HG03354 (cell line): ENCODE measurements around the gene LHX3.
"Not testable (repeated sequence)": the region's sequence is repeated elsewhere in the genome, so short reads cannot be mapped to it uniquely, and the experiment has no call there.

Experiments
- ATAC-seq: cut with Tn5 transposase; IDR thresholded peaks from one replicate; pipeline ENCODE4 v1.9.1; 2021; ENCODE audit warnings: mild to moderate bottlenecking; ENCODE audit not compliant: unreplicated experiment, poor library complexity, severe bottlenecking

The LHX3 gene

GRCh38 chr9:136242918-136243525 is 38.1 kb upstream of the LHX3 start:
- no peak for ATAC-seq

DNA sequence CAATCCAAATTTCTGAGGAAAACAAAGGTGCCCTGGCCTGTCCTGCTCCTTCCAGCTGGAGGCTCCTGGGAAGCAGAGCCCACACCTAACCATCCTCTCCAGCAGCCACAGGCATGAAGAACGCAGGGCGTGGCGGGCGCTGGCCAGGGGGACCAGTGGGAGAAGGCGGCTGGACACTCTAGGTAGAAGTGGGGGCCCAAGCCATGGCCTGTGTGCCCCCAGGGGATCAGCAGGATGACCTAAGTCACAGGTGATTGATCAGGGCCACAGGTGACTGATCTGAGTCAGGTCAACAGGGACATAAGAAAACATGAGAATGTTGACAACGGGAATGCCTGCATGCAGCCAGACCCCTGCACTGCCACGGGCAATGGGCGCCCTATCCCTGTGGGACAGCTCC is 37.3 kb upstream of the LHX3 start:
- no peak for ATAC-seq

- ATAC-seq, result no peak
Observed at GRCh38 chr9:136241542-136241941, 36.6 kb upstream of the LHX3 start.

- no peak for ATAC-seq
Observed at GRCh38 chr9:136240941-136241340, 36.0 kb upstream of the LHX3 start.

DNA sequence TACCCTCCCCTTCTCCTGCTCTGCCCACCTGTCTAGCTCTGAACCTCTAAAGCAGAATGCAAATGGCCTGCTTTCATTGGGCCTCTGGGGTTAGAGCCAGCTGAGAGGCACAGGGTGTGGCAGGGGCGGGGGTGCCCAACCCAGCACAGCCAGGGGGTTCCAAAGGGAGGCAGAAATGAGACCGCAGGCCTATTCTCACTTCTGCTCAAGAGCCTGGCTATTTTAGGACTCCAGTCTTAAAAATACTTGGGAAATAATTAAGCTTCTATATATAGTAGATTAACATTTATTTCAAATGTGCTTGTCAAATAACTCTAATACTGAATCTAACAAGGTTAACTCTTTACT is 35.0 kb upstream of the LHX3 start:
- no peak for ATAC-seq

DNA sequence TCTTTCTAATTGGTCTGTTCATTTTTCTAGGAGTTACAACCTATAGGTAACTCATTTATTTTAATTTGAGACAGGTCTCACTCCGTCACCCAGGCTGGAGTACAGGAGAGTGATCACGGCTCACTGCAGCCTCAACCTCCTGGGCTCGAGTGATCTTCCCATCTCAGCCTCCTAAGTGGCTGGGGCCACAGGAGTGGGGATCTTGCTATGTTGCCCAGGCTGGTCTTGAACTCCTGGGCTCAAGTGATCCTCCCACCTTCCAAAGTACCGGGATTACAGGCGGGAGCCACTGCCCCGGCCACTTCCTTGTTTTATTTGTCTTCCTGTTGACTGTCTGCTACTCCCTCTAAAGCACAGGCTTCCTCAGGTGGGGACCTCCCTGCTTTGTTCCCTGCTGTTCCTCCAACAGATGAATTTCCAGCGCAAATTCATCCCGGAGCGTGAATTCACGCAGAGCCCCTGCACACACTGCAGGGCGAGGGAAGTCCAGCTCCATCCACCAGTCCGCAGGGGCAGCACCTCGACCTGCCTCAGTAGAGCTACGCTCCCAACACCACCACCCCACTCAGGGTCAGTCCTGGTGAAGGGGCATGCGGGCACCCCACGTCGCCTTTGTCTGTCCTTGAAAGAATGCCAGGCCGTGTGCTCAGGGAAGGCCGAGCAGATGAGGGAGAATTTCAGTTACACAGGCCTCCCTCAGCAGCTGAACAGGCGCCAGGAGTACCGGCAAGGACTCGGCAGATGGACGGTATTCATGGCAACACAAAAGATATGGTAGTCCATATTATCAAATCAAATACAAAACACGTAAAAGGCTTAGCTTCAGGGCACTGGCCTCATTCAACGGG is 34.4 kb upstream of the LHX3 start:
- ATAC-seq, result no peak

DNA sequence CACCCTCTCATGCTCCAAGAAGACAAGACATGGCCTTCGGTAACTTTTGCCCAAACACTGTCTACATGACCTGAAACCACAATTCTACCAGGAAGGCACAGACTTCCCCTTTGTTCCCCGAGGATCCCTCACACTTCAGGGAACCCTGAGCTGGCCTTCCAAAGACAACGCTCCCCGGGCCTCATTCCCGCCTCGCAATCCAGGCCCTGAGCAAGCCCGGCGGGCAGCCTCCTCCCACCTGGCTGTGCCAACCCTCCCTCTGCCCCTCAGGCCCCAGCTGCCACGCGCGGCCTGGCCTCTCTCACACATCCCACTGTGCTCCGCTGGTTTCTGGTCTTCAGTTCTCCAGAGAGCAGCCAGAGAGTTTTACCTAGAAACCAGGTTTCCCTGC is 33.4 kb upstream of the LHX3 start:
- no peak for ATAC-seq

DNA sequence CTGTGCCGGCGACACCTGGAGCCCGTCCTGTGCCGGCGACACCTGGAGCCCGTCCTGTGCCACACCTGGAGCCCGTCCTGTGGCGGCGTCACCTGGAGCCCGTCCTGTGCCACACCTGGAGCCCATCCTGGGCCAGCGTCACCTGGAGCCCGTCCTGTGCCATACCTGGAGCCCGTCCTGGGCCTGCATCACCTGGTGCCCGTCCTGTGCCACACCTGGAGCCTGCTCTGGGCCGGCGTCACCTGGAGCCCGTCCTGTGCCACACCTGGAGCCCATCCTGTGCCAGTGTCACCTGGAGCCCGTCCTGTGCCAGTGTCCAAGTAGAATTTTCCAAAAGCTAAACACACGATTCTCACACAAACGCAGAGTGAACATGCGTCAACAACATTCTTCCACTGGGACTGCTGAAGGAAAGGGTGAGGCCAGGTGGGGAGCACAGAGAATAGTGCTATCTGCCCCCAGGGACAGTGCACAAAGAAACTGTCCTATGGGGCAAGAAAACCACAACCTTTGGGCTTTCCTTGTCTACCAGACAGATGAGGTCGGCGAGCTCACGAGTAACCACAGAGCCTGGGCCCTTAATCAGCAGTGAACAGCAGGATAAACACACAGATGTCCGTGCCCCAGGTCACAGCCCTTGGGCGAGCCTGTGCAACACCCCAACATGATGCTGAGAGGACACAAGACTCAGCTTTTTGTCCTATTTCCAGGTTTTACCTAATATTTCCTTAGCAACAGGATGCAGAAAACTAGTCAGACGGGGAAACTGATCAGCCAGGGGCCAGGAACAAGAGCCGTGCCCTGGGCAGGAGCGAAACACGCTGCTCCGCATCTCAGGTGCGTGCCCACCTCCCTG is 32.8 kb upstream of the LHX3 start:
- ATAC-seq, result no peak

- ATAC-seq, result not testable (repeated sequence)
Observed at GRCh38 chr9:136236471-136237410, 31.8 kb upstream of the LHX3 start.

- ATAC-seq, result no peak
Observed at GRCh38 chr9:136235709-136236455, 31.0 kb upstream of the LHX3 start.

DNA sequence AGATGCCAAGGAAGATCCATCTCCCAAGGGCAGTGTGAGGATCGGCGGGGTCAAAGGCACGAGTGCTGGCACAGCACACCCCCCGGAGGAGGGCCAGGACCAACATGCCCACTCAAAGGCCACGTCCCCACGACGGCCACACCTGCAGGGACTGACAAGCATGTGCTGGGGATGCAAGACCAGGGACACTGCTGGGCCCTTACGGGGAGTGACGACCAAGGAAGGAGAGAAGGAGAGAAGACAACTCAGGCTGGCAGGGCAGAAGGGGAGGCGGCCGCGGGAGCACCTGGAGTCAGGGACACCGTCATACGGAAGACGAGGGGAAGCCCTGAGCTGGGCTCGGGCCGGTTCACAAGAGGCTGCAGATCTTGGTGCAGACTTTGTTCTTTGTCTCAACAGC is 30.2 kb upstream of the LHX3 start:
- no peak for ATAC-seq

DNA sequence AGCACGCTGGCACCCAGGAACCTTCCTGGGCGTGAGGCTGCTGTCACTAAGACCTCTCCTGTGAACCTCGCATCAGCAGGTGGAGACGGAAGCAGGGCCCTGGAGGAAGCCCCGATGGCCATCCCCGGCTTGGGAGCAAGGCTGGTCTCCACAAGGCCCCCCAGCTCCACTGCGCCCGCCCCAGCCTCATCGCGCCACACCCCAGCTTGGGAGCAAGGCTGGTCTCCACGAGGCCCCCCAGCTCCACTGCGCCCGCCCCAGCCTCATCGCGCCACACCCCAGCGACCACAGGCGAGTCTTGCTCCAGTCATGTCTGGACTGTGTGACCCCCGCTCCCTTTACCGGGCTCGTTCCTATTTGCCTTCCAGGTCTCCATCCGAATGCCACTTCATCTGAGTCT is 29.7 kb upstream of the LHX3 start:
- ATAC-seq, result no peak

DNA sequence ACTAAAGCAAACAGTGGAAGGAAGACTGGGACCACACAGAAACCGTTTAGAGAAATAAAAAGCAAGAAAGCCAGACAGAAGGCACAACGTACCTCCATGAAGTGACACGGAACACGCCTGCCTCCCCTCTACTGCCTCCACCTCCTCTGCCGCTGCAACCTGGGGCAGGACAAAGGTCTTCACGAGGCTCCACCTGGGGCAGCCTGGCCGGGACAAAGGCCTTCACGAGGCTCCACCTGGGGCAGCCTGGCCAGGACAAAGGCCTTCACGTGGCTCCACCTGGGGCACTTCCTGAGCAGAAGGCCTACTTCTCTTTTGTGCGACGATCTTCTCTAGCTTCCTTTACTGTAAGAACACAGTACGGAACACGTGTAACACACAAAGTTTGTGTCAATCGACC is 28.9 kb upstream of the LHX3 start:
- no peak for ATAC-seq

DNA sequence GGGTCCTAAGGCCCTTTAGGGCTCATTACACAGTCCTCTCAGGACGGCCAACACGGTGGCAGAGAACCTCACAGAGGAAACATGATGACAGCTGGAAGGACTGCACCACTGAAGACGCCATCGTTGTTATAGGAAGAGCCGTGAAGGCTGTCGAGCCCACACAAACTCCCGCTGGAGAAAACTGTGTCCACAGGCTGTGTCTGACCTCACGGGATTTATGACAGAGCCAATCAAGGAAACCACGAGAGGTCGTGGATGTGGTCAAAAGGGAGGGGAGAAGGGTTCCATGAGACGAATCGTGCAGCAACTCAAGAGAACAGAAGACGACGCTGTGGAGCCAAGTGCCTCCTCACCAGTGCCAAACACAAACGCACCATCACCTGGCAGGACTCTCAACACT is 28.5 kb upstream of the LHX3 start:
- ATAC-seq, result no peak

DNA sequence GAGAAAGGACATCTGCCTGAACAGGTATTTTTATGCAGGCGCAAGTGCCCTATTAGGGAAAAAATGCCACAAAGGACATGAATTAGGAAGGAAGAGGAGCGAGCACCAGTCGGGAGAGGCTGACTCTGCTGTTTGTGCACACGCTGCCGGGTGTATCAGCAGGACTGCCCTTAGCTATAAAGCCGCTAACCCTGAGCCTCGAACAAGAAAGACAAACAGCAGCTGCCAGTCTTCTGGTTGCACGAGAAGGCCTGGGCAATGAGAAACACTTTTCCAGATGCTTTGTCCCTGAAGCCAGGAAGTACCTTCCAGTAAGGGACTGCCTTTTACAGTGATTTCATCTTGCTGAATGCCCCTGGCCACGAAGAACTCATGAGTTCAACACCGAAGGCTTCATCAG is 28.0 kb upstream of the LHX3 start:
- no peak for ATAC-seq

- no peak for ATAC-seq
Observed at GRCh38 chr9:136231478-136232297, 26.8 kb upstream of the LHX3 start.

DNA sequence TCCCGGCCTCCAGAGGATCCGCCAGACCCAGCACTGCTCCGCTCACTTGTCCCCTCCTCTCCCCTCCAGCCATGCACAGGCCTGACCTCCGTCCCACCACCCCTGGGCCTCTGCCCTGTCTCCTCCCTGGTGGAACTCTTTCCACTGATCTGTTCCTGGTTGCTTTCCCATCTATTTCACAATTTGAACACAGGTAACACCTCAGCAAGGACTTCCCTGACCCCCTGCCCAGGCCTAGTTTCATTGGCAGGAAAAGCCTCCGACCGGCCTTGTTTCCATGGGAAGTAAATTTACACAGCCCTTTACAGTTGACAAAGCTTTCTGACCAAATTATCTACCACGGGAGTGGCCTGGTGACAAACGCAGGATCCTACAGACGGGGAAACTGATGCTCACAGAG is 25.8 kb upstream of the LHX3 start:
- no peak for ATAC-seq

- ATAC-seq, result no peak
Observed at GRCh38 chr9:136230365-136230764, 25.4 kb upstream of the LHX3 start.
